ENCODE results near the gene FHIT.
A peak's percentile ranks its signal among the peaks of the same experiment; 100 is the strongest.

FHIT gene

GRCh38 chr3:61169621-61170251 is 81.5 kb downstream of the FHIT start:
- DNase-seq (ENCODE audit: low spot score): no peak
- in situ Hi-C loops (cut with MboI; ENCODE audit: low sequenced_read_pairs, unreplicated experiment): no loop called here
- TF ChIP-seq CTCF (IDR thresholded peaks at IDR 0.05; ENCODE audit: borderline replicate concordance, control extremely low read depth, extremely low read depth, insufficient read depth, missing control alignments): no peak

- no peak for TF ChIP-seq CTCF (IDR thresholded peaks at IDR 0.05; ENCODE audit: borderline replicate concordance, control extremely low read depth, extremely low read depth, insufficient read depth, missing control alignments)
- in situ Hi-C loops (cut with MboI; ENCODE audit: low sequenced_read_pairs, unreplicated experiment): no loop called here
These were observed 83.0 kb downstream of the FHIT start for GRCh38 chr3:61168286-61168685.

GRCh38 chr3:61162965-61163364 is 88.3 kb downstream of the FHIT start:
- no peak for DNase-seq (ENCODE audit: low spot score)
- in situ Hi-C loops (cut with MboI; ENCODE audit: low sequenced_read_pairs, unreplicated experiment): no loop called here
- no peak for TF ChIP-seq CTCF (IDR thresholded peaks at IDR 0.05; ENCODE audit: borderline replicate concordance, control extremely low read depth, extremely low read depth, insufficient read depth, missing control alignments)

More at GRCh38 chr3:61168286-61168685, 83.0 kb downstream of the FHIT start:
- no peak for DNase-seq (ENCODE audit: low spot score)

GRCh38 chr3:61158667-61159066 is 92.6 kb downstream of the FHIT start:
- no peak for DNase-seq (ENCODE audit: low spot score)
- in situ Hi-C loops (cut with MboI; ENCODE audit: low sequenced_read_pairs, unreplicated experiment): no loop called here
- no peak for TF ChIP-seq CTCF (IDR thresholded peaks at IDR 0.05; ENCODE audit: borderline replicate concordance, control extremely low read depth, extremely low read depth, insufficient read depth, missing control alignments)

- TF ChIP-seq CTCF (IDR thresholded peaks at IDR 0.05; ENCODE audit: borderline replicate concordance, control extremely low read depth, extremely low read depth, insufficient read depth, missing control alignments): no peak
- in situ Hi-C loops (cut with MboI; ENCODE audit: low sequenced_read_pairs, unreplicated experiment): no loop called here
- DNase-seq (ENCODE audit: low spot score): no peak
These were observed 93.0 kb downstream of the FHIT start for GRCh38 chr3:61158216-61158615.

GRCh38 chr3:61157414-61157813 is 93.8 kb downstream of the FHIT start:
- TF ChIP-seq CTCF (IDR thresholded peaks at IDR 0.05; ENCODE audit: borderline replicate concordance, control extremely low read depth, extremely low read depth, insufficient read depth, missing control alignments): no peak
- peak; percentile 33 for DNase-seq (ENCODE audit: low spot score)
- in situ Hi-C loops (cut with MboI; ENCODE audit: low sequenced_read_pairs, unreplicated experiment): no loop called here
